ENCODE measurements around the gene KRTAP12-3. TPM values are rescaled to one million over a fixed set of nuclear protein-coding genes. Genes with fewer than 3 reads are reported as not detected.

KRTAP12-3 gene
- total and polyA plus RNA-seq, 2 donors (not counting 1 experiment from before 2014, with no cell fraction given) = not detected

DNA sequence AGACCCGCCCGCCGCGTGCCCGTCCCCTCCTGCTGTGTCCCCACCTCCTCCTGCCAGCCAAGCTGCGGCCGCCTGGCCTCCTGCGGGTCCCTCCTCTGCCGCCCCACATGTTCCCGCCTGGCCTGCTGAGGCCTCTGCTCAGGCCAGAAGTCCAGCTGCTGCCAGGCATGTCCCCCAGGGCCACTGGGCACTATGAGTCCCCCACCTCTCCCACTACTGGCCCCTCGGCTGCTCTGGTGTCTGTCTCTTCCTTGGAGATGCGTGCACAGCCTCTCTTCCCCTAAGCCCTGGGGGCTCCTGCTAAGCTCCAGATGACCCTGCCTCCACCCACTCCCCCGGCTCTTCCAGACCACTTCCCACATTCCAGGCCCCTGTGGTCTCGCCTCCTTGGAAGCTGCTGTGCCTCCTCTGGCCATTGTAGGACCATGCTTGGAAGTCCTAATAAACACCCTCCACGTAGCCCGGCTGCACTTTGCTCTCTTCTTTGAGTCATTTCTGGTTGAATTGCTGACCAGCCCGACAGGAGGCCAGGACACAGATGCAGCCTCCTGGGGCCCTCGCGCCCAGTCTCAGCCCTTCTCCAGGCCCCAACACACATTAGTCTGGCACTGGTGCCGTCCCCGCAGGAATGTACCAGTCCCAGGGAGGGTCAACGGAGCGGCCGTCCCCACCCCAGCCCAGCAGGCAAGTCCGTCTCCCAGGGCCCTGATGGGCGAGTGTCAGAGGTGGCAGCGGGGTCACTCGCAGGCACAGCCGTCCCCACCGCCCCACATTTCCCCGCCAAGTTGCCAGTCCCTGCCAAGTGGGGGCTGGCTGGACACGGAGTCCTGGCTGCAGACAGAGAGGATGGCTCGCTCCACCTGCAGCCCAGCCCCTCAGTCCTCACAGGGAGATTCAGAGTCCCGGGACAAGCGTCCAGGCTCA lies 40.3 kb downstream of the KRTAP12-3 start:
- Histone ChIP-seq H3K9ac (ENCODE audit: low read length) (no peak overlapping the region), H3K36me3 (replicated peaks in 1 of 2; ENCODE audit: control extremely low read depth in 1 of 2, control insufficient read depth in 1 of 2, extremely low read depth in 1 of 2, insufficient read depth in 2 of 2, low read length in 1 of 2) (no peaks in the 10 kb centered on the region), H3K4me1 (ENCODE audit: control insufficient read depth in 2 of 2, insufficient read depth in 2 of 2, low read length in 2 of 2) (no peaks in the 10 kb centered on the region), H3K27ac (ENCODE audit: low read length in 2 of 2) (no peak overlapping the region), H3K4me3 (ENCODE audit: control extremely low read depth in 1 of 5, extremely low read depth in 1 of 5, insufficient read depth in 1 of 5, low read depth in 2 of 5, low read length in 4 of 5) (no peak overlapping the region), H4K20me1 (ENCODE audit: control insufficient read depth, insufficient read depth, low read length, poor library complexity, severe bottlenecking) (no peaks in the 10 kb centered on the region), H3K9me3 (ENCODE audit: control extremely low read depth in 1 of 3, control insufficient read depth in 2 of 3, insufficient read depth in 1 of 3, low read length in 2 of 3) (peaks cover 1 to 10% (median 6%) of the 10 kb centered on the region in 3 donors), H3K27me3 (replicated peaks in 1 of 4; ENCODE audit: control extremely low read depth in 1 of 4, control insufficient read depth in 3 of 4, insufficient read depth in 4 of 4, low read length in 3 of 4) (peaks cover 0 to 39% (median 10%) of the 10 kb centered on the region in 4 experiments), H3K4me2 (replicated peaks; ENCODE audit: low read depth, low read length, poor library complexity, severe bottlenecking) (no peak overlapping the region), H3K79me2 (ENCODE audit: control insufficient read depth, insufficient read depth, low read length) (no peaks in the 10 kb centered on the region), H2AFZ (ENCODE audit: insufficient read depth, low read depth, low read length, poor library complexity, severe bottlenecking) (no peak overlapping the region)
- Mint-ChIP-seq H3K27me3 (peaks cover 59% of the 10 kb centered on the region), H3K27ac (no peak overlapping the region), H3K4me3 (no peak overlapping the region), H3K9me3 (ENCODE audit: insufficient read depth) (peaks cover 4% of the 10 kb centered on the region), H3K4me1 (no peaks in the 10 kb centered on the region)
- WGBS (ENCODE audit: insufficient coverage) = 42% methylated on average over 33 of the region's 35 CpGs
- CTCF ChIA-PET = no interaction called here
- intact Hi-C loops (cut with micrococcal nuclease) = no loop called here
- DNase-seq (no peak), ATAC-seq (ENCODE audit: low read depth) (no peak)
- TF ChIP-seq EZH2 (IDR thresholded peaks at IDR 0.05; ENCODE audit: borderline replicate concordance, insufficient read depth, low read depth, low read length, poor library complexity, severe bottlenecking) = no peak
- TF ChIP-seq, protein P1, sequence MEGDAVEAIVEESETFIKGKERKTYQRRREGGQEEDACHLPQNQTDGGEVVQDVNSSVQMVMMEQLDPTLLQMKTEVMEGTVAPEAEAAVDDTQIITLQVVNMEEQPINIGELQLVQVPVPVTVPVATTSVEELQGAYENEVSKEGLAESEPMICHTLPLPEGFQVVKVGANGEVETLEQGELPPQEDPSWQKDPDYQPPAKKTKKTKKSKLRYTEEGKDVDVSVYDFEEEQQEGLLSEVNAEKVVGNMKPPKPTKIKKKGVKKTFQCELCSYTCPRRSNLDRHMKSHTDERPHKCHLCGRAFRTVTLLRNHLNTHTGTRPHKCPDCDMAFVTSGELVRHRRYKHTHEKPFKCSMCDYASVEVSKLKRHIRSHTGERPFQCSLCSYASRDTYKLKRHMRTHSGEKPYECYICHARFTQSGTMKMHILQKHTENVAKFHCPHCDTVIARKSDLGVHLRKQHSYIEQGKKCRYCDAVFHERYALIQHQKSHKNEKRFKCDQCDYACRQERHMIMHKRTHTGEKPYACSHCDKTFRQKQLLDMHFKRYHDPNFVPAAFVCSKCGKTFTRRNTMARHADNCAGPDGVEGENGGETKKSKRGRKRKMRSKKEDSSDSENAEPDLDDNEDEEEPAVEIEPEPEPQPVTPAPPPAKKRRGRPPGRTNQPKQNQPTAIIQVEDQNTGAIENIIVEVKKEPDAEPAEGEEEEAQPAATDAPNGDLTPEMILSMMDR (IDR thresholded peaks at IDR 0.05) = no peak
- POLR2A ChIA-PET = no interaction called here

DNA sequence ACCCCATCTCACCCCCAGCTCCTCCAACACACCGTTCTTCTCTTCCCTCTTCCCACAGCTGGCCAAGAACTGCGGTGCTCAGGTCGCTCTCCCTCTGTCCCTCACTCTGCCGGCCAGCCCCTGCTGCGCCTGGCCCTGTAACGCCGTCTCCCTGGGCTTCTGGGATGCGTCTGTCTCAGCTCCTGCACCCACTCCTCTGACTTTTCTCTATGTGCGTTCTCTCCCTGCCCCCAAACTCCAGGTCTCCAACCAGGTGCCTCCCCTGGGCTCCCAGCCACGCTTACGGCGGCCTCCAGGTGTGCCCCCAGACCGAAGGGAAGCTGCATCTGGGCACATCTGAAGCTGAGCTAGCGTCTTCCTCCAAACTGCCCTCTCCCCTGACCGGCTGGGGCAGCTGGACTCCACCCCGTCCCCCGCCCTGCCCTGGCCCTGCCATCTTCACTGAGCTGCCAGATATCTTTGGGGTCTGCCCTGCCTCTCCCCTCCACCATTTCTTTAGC lies 41.8 kb downstream of the KRTAP12-3 start:
- Histone ChIP-seq H3K27ac (ENCODE audit: low read length in 2 of 2) (no peak overlapping the region), H3K27me3 (replicated peaks in 1 of 4; ENCODE audit: control extremely low read depth in 1 of 4, control insufficient read depth in 3 of 4, insufficient read depth in 4 of 4, low read length in 3 of 4) (peaks cover 0 to 54% (median 17%) of the 10 kb centered on the region in 4 experiments), H3K79me2 (ENCODE audit: control insufficient read depth, insufficient read depth, low read length) (no peaks in the 10 kb centered on the region), H3K9ac (ENCODE audit: low read length) (no peak overlapping the region), H3K9me3 (ENCODE audit: control extremely low read depth in 1 of 3, control insufficient read depth in 2 of 3, insufficient read depth in 1 of 3, low read length in 2 of 3) (peaks cover 0 to 23% (median 0%) of the 10 kb centered on the region in 3 donors), H3K36me3 (replicated peaks in 1 of 2; ENCODE audit: control extremely low read depth in 1 of 2, control insufficient read depth in 1 of 2, extremely low read depth in 1 of 2, insufficient read depth in 2 of 2, low read length in 1 of 2) (no peaks in the 10 kb centered on the region), H3K4me1 (ENCODE audit: control insufficient read depth in 2 of 2, insufficient read depth in 2 of 2, low read length in 2 of 2) (no peaks in the 10 kb centered on the region), H3K4me3 (ENCODE audit: control extremely low read depth in 1 of 5, extremely low read depth in 1 of 5, insufficient read depth in 1 of 5, low read depth in 2 of 5, low read length in 4 of 5) (no peak overlapping the region), H2AFZ (ENCODE audit: insufficient read depth, low read depth, low read length, poor library complexity, severe bottlenecking) (no peak overlapping the region), H3K4me2 (replicated peaks; ENCODE audit: low read depth, low read length, poor library complexity, severe bottlenecking) (no peak overlapping the region), H4K20me1 (ENCODE audit: control insufficient read depth, insufficient read depth, low read length, poor library complexity, severe bottlenecking) (no peaks in the 10 kb centered on the region)
- Mint-ChIP-seq H3K9me3 (ENCODE audit: insufficient read depth) (no peaks in the 10 kb centered on the region), H3K27ac (no peak overlapping the region), H3K4me3 (no peak overlapping the region), H3K27me3 (peaks cover 58% of the 10 kb centered on the region), H3K4me1 (no peaks in the 10 kb centered on the region)
- ChIA-PET POLR2A (no interaction called here), CTCF (no interaction called here)
- ATAC-seq (ENCODE audit: low read depth) (no peak), DNase-seq (no peak)
- intact Hi-C loops (cut with micrococcal nuclease) = no loop called here
- TF ChIP-seq, protein P1 (IDR thresholded peaks at IDR 0.05) = no peak
- no peak for TF ChIP-seq EZH2 (IDR thresholded peaks at IDR 0.05; ENCODE audit: borderline replicate concordance, insufficient read depth, low read depth, low read length, poor library complexity, severe bottlenecking)
- 54% methylated on average over 17 of the region's 17 CpGs for WGBS (ENCODE audit: insufficient coverage)
